Astrocyte (in vitro differentiated cells and primary cell): ENCODE measurements around the gene B3GALT2. TPM values are rescaled to one million over a fixed set of nuclear protein-coding genes. Genes with fewer than 3 reads are reported as not detected.

ENCODE experiments used
- DNase-seq: peaks from one replicate; pipeline ENCODE4 v3.0.0-alpha.2; 2010; ENCODE audit warnings: low read depth
- FAIRE-seq: peaks from 2 replicates; lab custom pipeline; 2011; peaks lifted over from hg19 to GRCh38; lab: Jason Lieb, UNC
- H2AFZ ChIP-seq: 2 replicates; pipeline ENCODE4 v1.6.0; 2012; ENCODE audit warnings: low read depth, low read length, inconsistent platforms
- H3K27ac ChIP-seq: 2 replicates; pipeline ENCODE4 v1.5.1; 2011; ENCODE audit warnings: low read depth, low read length, inconsistent platforms
- H3K27me3 ChIP-seq: 2 replicates; pipeline ENCODE4 v1.6.0; 2011; ENCODE audit warnings: low read length, inconsistent platforms; ENCODE audit not compliant: insufficient read depth
- H3K36me3 ChIP-seq: 2 replicates; pipeline ENCODE4 v1.5.1; 2011; ENCODE audit warnings: low read length, inconsistent platforms; ENCODE audit not compliant: insufficient read depth
- H3K4me1 ChIP-seq: 2 replicates; pipeline ENCODE4 v1.5.1; 2011; ENCODE audit warnings: low read length, inconsistent platforms; ENCODE audit not compliant: insufficient read depth
- H3K4me2 ChIP-seq: 2 replicates; pipeline ENCODE4 v1.6.0; 2012; ENCODE audit warnings: low read length, inconsistent platforms
- H3K4me3 ChIP-seq: 2 replicates; pipeline ENCODE4 v1.5.1; 2011; ENCODE audit warnings: low read depth, mild to moderate bottlenecking, low read length, inconsistent platforms; ENCODE audit not compliant: insufficient read depth
- H3K79me2 ChIP-seq: 2 replicates; pipeline ENCODE4 v1.6.0; 2012; ENCODE audit warnings: mild to moderate bottlenecking, low read length, inconsistent platforms; ENCODE audit not compliant: insufficient read depth
- H3K9ac ChIP-seq: 2 replicates; pipeline ENCODE4 v1.6.0; 2012; ENCODE audit warnings: mild to moderate bottlenecking, low read length, inconsistent platforms
- H3K9me3 ChIP-seq: 2 replicates; pipeline ENCODE4 v1.5.1; 2012; ENCODE audit warnings: low read depth, mild to moderate bottlenecking, low read length, inconsistent platforms; ENCODE audit not compliant: insufficient read depth
- H4K20me1 ChIP-seq: 2 replicates; pipeline ENCODE4 v1.6.0; 2012; ENCODE audit warnings: low read length, inconsistent platforms; ENCODE audit not compliant: insufficient read depth
- H3K27ac Mint-ChIP-seq: one replicate; pipeline ENCODE4 v1.8.0; 2021; ENCODE audit warnings: mild to moderate bottlenecking, mixed read lengths; ENCODE audit not compliant: unreplicated experiment
- H3K27me3 Mint-ChIP-seq: one replicate; pipeline ENCODE4 v1.8.0; 2021; ENCODE audit warnings: low read depth, mixed read lengths; ENCODE audit not compliant: unreplicated experiment
- H3K36me3 Mint-ChIP-seq: one replicate; pipeline ENCODE4 v1.8.0; 2021; ENCODE audit warnings: low read depth, mixed read lengths; ENCODE audit not compliant: unreplicated experiment
- H3K4me1 Mint-ChIP-seq: one replicate; pipeline ENCODE4 v1.8.0; 2021; ENCODE audit warnings: low read depth, mixed read lengths; ENCODE audit not compliant: unreplicated experiment
- H3K4me3 Mint-ChIP-seq: one replicate; pipeline ENCODE4 v1.8.0; 2021; ENCODE audit warnings: mild to moderate bottlenecking, moderate library complexity, mixed read lengths; ENCODE audit not compliant: unreplicated experiment
- H3K9me3 Mint-ChIP-seq: one replicate; pipeline ENCODE4 v1.8.0; 2021; ENCODE audit warnings: mild to moderate bottlenecking, mixed read lengths; ENCODE audit not compliant: unreplicated experiment
- EZH2 ChIP-seq: IDR thresholded peaks from 2 replicates; pipeline ENCODE4 v1.6.1; 2012; ENCODE audit warnings: mild to moderate bottlenecking, low read length, inconsistent platforms; ENCODE audit not compliant: insufficient read depth
- total RNA-seq: library from RNA; stranded (reverse); gene quantifications from 2 replicates; pipeline ENCODE4 v1.2.1, GENCODE V29; 2021
- TF ChIP-seq, protein P1 (sequence below): IDR thresholded peaks from 2 replicates; pipeline ENCODE4 v1.5.1; 2011; ENCODE audit warnings: low read depth, mild to moderate bottlenecking, inconsistent platforms, low read length, moderate library complexity; ENCODE audit not compliant: insufficient read depth

The B3GALT2 gene
- total RNA-seq, 1 donor from 2014 or later: 0.39 TPM

GRCh38 chr1:193144999-193145398 is 41.4 kb downstream of the B3GALT2 start:
- Histone ChIP-seq H2AFZ (no peak overlapping the region), H4K20me1 (peaks cover 23% of the 10 kb centered on the region), H3K4me1 (no peaks in the 10 kb centered on the region), H3K79me2 (peaks cover 22% of the 10 kb centered on the region), H3K27ac (no peak overlapping the region), H3K36me3 (peaks cover 41% of the 10 kb centered on the region), H3K4me3 (no peak overlapping the region), H3K9ac (no peak overlapping the region), H3K9me3 (no peaks in the 10 kb centered on the region), H3K4me2 (no peak overlapping the region), H3K27me3 (no peaks in the 10 kb centered on the region)
- Mint-ChIP-seq H3K27me3 (no peaks in the 10 kb centered on the region), H3K9me3 (no peaks in the 10 kb centered on the region), H3K4me1 (no peaks in the 10 kb centered on the region), H3K4me3 (no peak overlapping the region), H3K27ac (no peak overlapping the region), H3K36me3 (peaks cover 3% of the 10 kb centered on the region)
- DNase-seq (no peak), FAIRE-seq (no peak)
- TF ChIP-seq, protein P1, sequence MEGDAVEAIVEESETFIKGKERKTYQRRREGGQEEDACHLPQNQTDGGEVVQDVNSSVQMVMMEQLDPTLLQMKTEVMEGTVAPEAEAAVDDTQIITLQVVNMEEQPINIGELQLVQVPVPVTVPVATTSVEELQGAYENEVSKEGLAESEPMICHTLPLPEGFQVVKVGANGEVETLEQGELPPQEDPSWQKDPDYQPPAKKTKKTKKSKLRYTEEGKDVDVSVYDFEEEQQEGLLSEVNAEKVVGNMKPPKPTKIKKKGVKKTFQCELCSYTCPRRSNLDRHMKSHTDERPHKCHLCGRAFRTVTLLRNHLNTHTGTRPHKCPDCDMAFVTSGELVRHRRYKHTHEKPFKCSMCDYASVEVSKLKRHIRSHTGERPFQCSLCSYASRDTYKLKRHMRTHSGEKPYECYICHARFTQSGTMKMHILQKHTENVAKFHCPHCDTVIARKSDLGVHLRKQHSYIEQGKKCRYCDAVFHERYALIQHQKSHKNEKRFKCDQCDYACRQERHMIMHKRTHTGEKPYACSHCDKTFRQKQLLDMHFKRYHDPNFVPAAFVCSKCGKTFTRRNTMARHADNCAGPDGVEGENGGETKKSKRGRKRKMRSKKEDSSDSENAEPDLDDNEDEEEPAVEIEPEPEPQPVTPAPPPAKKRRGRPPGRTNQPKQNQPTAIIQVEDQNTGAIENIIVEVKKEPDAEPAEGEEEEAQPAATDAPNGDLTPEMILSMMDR: no peak
- TF ChIP-seq EZH2: no peak

DNA sequence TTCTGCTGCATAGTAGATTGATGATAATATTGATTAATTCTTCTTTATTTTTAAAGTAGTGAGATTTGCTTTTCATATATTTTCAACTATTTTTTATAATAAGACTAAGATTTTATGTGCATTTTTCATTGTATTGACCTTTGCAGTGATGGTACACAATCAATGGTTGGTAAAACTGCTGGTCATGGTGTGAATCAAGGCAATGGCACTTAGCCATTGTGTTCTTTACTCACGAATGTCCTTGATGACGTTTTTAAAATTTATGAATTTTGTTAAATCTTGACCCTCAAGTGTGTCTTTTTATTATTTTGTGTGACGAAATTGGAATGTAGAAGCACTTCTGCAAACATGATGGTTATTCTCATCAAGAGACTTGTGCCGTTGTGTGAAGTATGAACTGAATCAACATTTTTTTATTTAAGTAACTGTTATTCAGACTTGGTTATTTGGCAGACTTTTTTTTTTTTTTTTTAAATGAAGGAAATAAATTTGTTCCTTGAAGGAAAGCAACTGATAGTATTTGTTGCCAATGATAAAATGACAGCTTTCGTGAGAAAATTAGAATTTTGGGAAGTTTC is 42.0 kb downstream of the B3GALT2 start:
- Histone ChIP-seq H3K27ac (no peak overlapping the region), H3K4me1 (no peaks in the 10 kb centered on the region), H3K9me3 (no peaks in the 10 kb centered on the region), H4K20me1 (peaks cover 29% of the 10 kb centered on the region), H3K4me3 (no peak overlapping the region), H2AFZ (no peak overlapping the region), H3K27me3 (no peaks in the 10 kb centered on the region), H3K4me2 (no peak overlapping the region), H3K36me3 (peaks cover 45% of the 10 kb centered on the region), H3K9ac (no peak overlapping the region), H3K79me2 (peaks cover 28% of the 10 kb centered on the region)
- FAIRE-seq (no peak), DNase-seq (no peak)
- Mint-ChIP-seq H3K27me3 (no peaks in the 10 kb centered on the region), H3K27ac (no peak overlapping the region), H3K4me1 (no peaks in the 10 kb centered on the region), H3K4me3 (no peak overlapping the region), H3K36me3 (peaks cover 6% of the 10 kb centered on the region), H3K9me3 (no peaks in the 10 kb centered on the region)
- no peak for TF ChIP-seq EZH2

DNA sequence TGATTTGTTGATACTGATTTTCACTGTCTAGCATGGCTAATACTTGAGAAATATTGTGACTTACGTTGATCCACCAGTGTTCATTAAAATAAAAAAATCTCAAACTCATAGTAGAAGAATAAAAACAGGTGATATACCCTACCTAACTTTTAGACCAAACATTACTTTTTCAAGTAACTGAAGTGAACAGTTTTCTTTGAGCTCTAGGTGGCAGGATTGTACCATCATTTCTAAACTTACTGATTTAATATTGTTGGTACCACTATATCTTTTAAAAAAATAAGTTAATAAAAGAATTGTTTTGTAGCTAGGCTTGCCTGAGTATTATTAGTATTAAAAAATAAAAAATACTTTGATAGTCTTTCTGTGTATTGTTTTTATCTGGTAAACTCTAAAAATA is 43.1 kb downstream of the B3GALT2 start:
- Histone ChIP-seq H3K27me3 (no peaks in the 10 kb centered on the region), H3K4me2 (no peak overlapping the region), H3K9me3 (no peaks in the 10 kb centered on the region), H3K27ac (no peak overlapping the region), H3K4me1 (no peaks in the 10 kb centered on the region), H3K4me3 (no peak overlapping the region), H4K20me1 (peaks cover 30% of the 10 kb centered on the region), H2AFZ (no peak overlapping the region), H3K9ac (no peak overlapping the region), H3K36me3 (peaks cover 44% of the 10 kb centered on the region), H3K79me2 (peaks cover 31% of the 10 kb centered on the region)
- no peak for FAIRE-seq
- no peaks in the 10 kb centered on the region for H3K9me3 Mint-ChIP-seq
- H3K27me3 Mint-ChIP-seq: no peaks in the 10 kb centered on the region
- TF ChIP-seq EZH2: no peak
- TF ChIP-seq, protein P1: peak; percentile 26
- no peak for DNase-seq
- no peak overlapping the region for H3K27ac Mint-ChIP-seq
- no peak overlapping the region for H3K4me3 Mint-ChIP-seq
- peaks cover 9% of the 10 kb centered on the region for H3K36me3 Mint-ChIP-seq
- H3K4me1 Mint-ChIP-seq: no peaks in the 10 kb centered on the region
